Neutrophil (primary cell): Measurements from ENCODE around the gene HSPH1.

Experiments
- H3K27ac ChIP-seq: fragments of 200-600 bp; sonication (generic); 2 replicates; pipeline ENCODE4 v1.5.1; 2016; ENCODE audit warnings: mild to moderate bottlenecking, moderate library complexity
- H3K27me3 ChIP-seq: fragments of 200-600 bp; sonication (generic); 2 replicates; pipeline ENCODE4 v1.6.0; 2016; ENCODE audit warnings: mild to moderate bottlenecking
- H3K36me3 ChIP-seq: fragments of 200-600 bp; sonication (generic); 2 replicates; pipeline ENCODE4 v1.5.1; 2017
- H3K4me1 ChIP-seq, 2 experiments: fragments of 200-600 bp in 1 of 2; sonication (generic) in 1 of 2; 1 replicate in 1 of 2; 2 replicates in 1 of 2; pipeline versions ENCODE4 v1.5.1 to v1.6.1; 2013 to 2016; ENCODE audit warnings: low read depth in 1 of 2, low read length in 1 of 2, mild to moderate bottlenecking in 1 of 2, moderate library complexity in 1 of 2; ENCODE audit not compliant: control insufficient read depth in 1 of 2, insufficient read depth in 1 of 2
- H3K4me3 ChIP-seq, 2 experiments: fragments of 200-600 bp in 1 of 2; sonication (generic) in 1 of 2; 1 replicate in 1 of 2; 2 replicates in 1 of 2; pipeline ENCODE4 v1.5.1; 2013 to 2016; ENCODE audit warnings: low read depth in 1 of 2, low read length in 1 of 2, mild to moderate bottlenecking in 1 of 2, moderate library complexity in 1 of 2
- H3K9me3 ChIP-seq: fragments of 200-600 bp; sonication (generic); 2 replicates; pipeline ENCODE4 v1.5.1; 2016
- CTCF ChIP-seq: fragments of 200-600 bp; sonication (generic); IDR thresholded peaks from 2 replicates; pipeline ENCODE4 v1.5.1; 2016; ENCODE audit warnings: antibody characterized with exemption

The HSPH1 gene

GRCh38 chr13:31175847-31176532 is 14.3 kb upstream of the HSPH1 start:
- H3K4me1 ChIP-seq: peaks cover 5 to 21% of the 10 kb centered on the region in 2 experiments
- H3K36me3 ChIP-seq: no peaks in the 10 kb centered on the region
- H3K27me3 ChIP-seq: no peaks in the 10 kb centered on the region
- no peak for TF ChIP-seq CTCF
- no peak overlapping the region for H3K4me3 ChIP-seq
- H3K9me3 ChIP-seq: no peaks in the 10 kb centered on the region
- no peak overlapping the region for H3K27ac ChIP-seq

- TF ChIP-seq CTCF: no peak
- H3K27ac ChIP-seq: no peak overlapping the region
- peaks cover 10 to 24% of the 10 kb centered on the region in 2 experiments for H3K4me1 ChIP-seq
- no peak overlapping the region for H3K4me3 ChIP-seq
- no peaks in the 10 kb centered on the region for H3K9me3 ChIP-seq
- no peaks in the 10 kb centered on the region for H3K27me3 ChIP-seq
- no peaks in the 10 kb centered on the region for H3K36me3 ChIP-seq
Observed at GRCh38 chr13:31174018-31174417, 12.3 kb upstream of the HSPH1 start.

GRCh38 chr13:31172535-31172934 is 10.8 kb upstream of the HSPH1 start:
- Histone ChIP-seq H3K27me3 (no peaks in the 10 kb centered on the region), H3K4me3 (no peak overlapping the region), H3K36me3 (no peaks in the 10 kb centered on the region), H3K27ac (no peak overlapping the region), H3K4me1 (peaks cover 18 to 35% of the 10 kb centered on the region in 2 experiments), H3K9me3 (no peaks in the 10 kb centered on the region)
- TF ChIP-seq CTCF: no peak

- TF ChIP-seq CTCF: no peak
- H3K9me3 ChIP-seq: no peaks in the 10 kb centered on the region
- H3K27ac ChIP-seq: no peak overlapping the region
- H3K4me1 ChIP-seq: peaks cover 19 to 41% of the 10 kb centered on the region in 2 experiments
- H3K4me3 ChIP-seq: no peak overlapping the region
- no peaks in the 10 kb centered on the region for H3K27me3 ChIP-seq
- no peaks in the 10 kb centered on the region for H3K36me3 ChIP-seq
Observed at GRCh38 chr13:31172001-31172400, 10.3 kb upstream of the HSPH1 start.

GRCh38 chr13:31168736-31169135 is 7.0 kb upstream of the HSPH1 start:
- peaks cover 19 to 41% of the 10 kb centered on the region in 2 experiments for H3K4me1 ChIP-seq
- no peak overlapping the region for H3K27ac ChIP-seq
- TF ChIP-seq CTCF: no peak
- H3K36me3 ChIP-seq: no peaks in the 10 kb centered on the region
- H3K27me3 ChIP-seq: no peaks in the 10 kb centered on the region
- no peak overlapping the region for H3K4me3 ChIP-seq
- H3K9me3 ChIP-seq: no peaks in the 10 kb centered on the region
